SJSA1 (cell line): ENCODE results near the gene NPPB. TPM values are rescaled to one million over a fixed set of nuclear protein-coding genes. Genes with fewer than 3 reads are reported as not detected.

ENCODE experiments used
- DNase-seq, 2 experiments: peaks; one replicate each; pipeline ENCODE4 v3.0.0-alpha.2; 2015 to 2020; ENCODE audit warnings: low spot score in 2 of 2, low read depth in 1 of 2
- H3K27ac ChIP-seq: fragments of 250-450 bp; sonication (Bioruptor Pico); 2 replicates; pipeline ENCODE4 v1.5.1; 2020; ENCODE audit warnings: mild to moderate bottlenecking, moderate library complexity
- H3K27me3 ChIP-seq: fragments of 250-450 bp; sonication (Bioruptor Pico); replicated peaks from 2 replicates; pipeline ENCODE4 v1.5.1; 2020; ENCODE audit warnings: mild to moderate bottlenecking, moderate library complexity
- H3K36me3 ChIP-seq: fragments of 250-450 bp; sonication (Bioruptor Pico); 2 replicates; pipeline ENCODE4 v1.5.1; 2020; ENCODE audit warnings: mild to moderate bottlenecking
- H3K4me1 ChIP-seq: fragments of 250-450 bp; sonication (Bioruptor Pico); replicated peaks from 2 replicates; pipeline ENCODE4 v1.6.1; 2021; ENCODE audit warnings: mild to moderate bottlenecking
- H3K4me3 ChIP-seq: fragments of 250-450 bp; sonication (Bioruptor Pico); 2 replicates; pipeline ENCODE4 v1.5.1; 2020; ENCODE audit warnings: mild to moderate bottlenecking
- H3K9me3 ChIP-seq: fragments of 250-450 bp; sonication (Bioruptor Pico); replicated peaks from 2 replicates; pipeline ENCODE4 v1.5.1; 2020; ENCODE audit warnings: mild to moderate bottlenecking
- total RNA-seq: library from RNA; depleted of rRNA; stranded (reverse); fragments of >200 nt; shearing (Covaris generic); gene quantifications from 2 replicates; pipeline ENCODE4 v1.2.3, GENCODE V29; 2014

Gene NPPB
- total RNA-seq, 1 experiment from 2014 or later: 112 TPM

DNA sequence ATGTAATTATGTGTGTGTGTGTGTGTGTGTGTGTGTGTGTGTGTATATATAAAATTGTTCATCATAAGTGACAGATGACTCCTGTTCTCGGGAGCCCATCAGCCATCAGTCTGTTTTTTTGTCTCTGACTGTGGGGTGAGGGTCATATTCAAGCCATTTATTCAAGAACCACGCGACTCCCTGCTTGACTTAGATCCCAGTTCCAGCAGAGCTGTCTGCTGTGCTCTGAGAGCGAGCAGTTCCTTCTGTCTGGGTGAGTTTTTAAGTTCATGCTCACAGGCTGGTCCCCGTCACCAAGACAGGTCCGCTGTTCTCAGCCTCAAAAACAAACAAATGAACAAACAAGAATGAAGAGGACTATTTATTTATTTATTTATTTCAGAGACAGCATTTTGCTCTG is 18.3 kb upstream of the NPPB start:
- H3K27me3 ChIP-seq: no peaks in the 10 kb centered on the region
- H3K27ac ChIP-seq: no peak overlapping the region
- H3K36me3 ChIP-seq: no peaks in the 10 kb centered on the region
- DNase-seq: no peak
- H3K4me3 ChIP-seq: no peak overlapping the region
- no peaks in the 10 kb centered on the region; the same call in 1 of the 2 replicates for H3K4me1 ChIP-seq
- H3K9me3 ChIP-seq: no peaks in the 10 kb centered on the region

GRCh38 chr1:11875094-11875493 is 16.3 kb upstream of the NPPB start:
- no peaks in the 10 kb centered on the region for H3K27me3 ChIP-seq
- no peak for DNase-seq
- no peaks in the 10 kb centered on the region for H3K9me3 ChIP-seq
- no peaks in the 10 kb centered on the region; the same call in 1 of the 2 replicates for H3K4me1 ChIP-seq
- H3K4me3 ChIP-seq: no peak overlapping the region
- H3K27ac ChIP-seq: no peak overlapping the region
- no peaks in the 10 kb centered on the region for H3K36me3 ChIP-seq

- Histone ChIP-seq H3K9me3 (no peaks in the 10 kb centered on the region), H3K4me3 (no peak overlapping the region), H3K4me1 (no peaks in the 10 kb centered on the region), H3K27me3 (no peaks in the 10 kb centered on the region), H3K27ac (no peak overlapping the region), H3K36me3 (no peaks in the 10 kb centered on the region)
- no peak for DNase-seq
These were observed 15.9 kb upstream of the NPPB start for GRCh38 chr1:11874624-11875023.

DNA sequence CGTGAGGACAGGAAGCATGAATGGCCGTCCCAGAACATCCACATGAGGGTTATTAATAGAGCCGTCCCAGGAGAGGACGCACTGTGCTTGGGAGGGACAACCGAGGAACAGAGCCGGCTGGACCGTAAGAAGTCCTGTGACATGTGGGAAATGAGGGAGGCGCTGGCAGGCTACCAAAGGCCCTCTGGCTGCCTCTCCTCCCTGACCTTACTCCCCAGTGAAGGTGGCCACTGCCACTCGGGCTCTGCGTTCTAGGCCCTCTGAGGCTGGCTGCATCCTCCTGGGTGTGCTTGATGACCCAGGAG is 15.5 kb upstream of the NPPB start:
- Histone ChIP-seq H3K4me3 (no peak overlapping the region), H3K36me3 (no peaks in the 10 kb centered on the region), H3K27me3 (no peaks in the 10 kb centered on the region), H3K4me1 (no peaks in the 10 kb centered on the region), H3K27ac (no peak overlapping the region), H3K9me3 (no peaks in the 10 kb centered on the region)
- DNase-seq: no peak

DNA sequence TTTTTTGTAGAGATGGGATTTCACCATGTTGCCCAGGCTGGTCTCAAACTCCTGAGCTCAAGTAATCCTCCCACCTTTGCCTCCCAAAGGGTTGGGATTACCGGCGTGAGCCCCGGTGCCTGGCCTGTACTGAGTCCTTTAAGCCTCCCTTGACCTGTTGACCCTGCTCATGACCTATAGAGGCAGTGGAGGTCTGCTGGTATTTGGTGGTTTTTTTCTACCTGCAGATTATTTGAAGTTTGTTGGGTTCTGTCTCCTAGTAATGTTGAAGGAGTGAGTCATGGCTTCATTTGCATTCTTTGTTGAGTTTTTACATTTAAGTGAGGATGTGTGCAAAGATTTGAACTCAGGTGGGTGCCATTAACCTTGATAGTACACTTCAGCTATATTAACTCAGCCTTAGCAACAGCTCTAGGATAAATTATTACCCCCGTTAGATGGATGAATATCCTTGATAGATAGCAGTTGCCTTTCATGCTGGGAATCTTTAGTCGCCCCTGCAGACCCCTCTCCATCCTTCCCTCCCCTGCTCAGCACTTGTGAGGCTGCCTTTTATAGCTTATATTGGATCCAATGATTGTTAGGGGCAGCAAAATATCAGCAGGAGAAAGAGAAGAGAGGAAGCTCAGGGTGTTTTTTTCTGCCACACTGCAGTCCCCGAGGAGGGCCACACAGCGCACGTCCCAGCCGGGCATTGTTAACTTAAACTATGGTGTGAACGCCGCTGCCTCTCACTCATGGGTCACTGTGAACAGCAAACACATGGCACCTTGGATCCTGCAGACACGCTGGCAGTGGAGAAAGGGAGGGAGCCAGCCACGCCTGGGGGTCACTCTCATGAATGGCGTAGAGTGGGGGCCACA is 14.9 kb upstream of the NPPB start:
- no peak overlapping the region for H3K4me3 ChIP-seq
- no peaks in the 10 kb centered on the region for H3K36me3 ChIP-seq
- no peak for DNase-seq
- H3K9me3 ChIP-seq: no peaks in the 10 kb centered on the region
- H3K27me3 ChIP-seq: no peaks in the 10 kb centered on the region
- no peak overlapping the region for H3K27ac ChIP-seq
- H3K4me1 ChIP-seq: no peaks in the 10 kb centered on the region

GRCh38 chr1:11872545-11872944 is 13.8 kb upstream of the NPPB start:
- H3K9me3 ChIP-seq: no peaks in the 10 kb centered on the region
- H3K27me3 ChIP-seq: no peaks in the 10 kb centered on the region
- H3K27ac ChIP-seq: no peak overlapping the region
- H3K4me3 ChIP-seq: no peak overlapping the region
- 0 out of 2 replicates have a peak, but pooled peaks cover 3% of the 10 kb centered on the region for H3K4me1 ChIP-seq
- no peak for DNase-seq
- H3K36me3 ChIP-seq: no peaks in the 10 kb centered on the region

GRCh38 chr1:11869650-11870207 is 11.0 kb upstream of the NPPB start:
- H3K36me3 ChIP-seq: no peaks in the 10 kb centered on the region
- no peaks in the 10 kb centered on the region for H3K9me3 ChIP-seq
- no peaks in the 10 kb centered on the region for H3K27me3 ChIP-seq
- H3K4me1 ChIP-seq: 0 out of 2 replicates have a peak, but pooled peaks cover 3% of the 10 kb centered on the region
- H3K4me3 ChIP-seq: no peak overlapping the region
- no peak overlapping the region for H3K27ac ChIP-seq
- no peak for DNase-seq

DNA sequence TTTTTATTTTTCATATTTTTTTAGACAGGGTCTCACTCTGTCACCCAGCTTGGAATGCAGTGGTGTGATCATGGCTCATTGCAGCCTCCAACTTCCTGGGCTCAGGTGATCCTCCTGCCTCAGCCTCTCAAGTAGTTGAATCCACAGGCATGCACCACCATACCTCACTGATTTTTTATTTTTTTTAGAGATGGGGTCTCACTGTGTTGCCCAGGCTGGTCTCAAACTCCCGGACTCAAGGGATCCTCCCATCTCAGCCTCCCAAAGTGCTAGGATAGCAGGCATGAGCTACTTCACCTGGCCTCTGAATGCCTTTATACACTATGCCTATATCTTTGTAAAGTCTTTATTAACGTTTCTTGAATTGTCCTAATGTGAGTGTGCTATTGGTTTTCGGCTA is 10.4 kb upstream of the NPPB start:
- Histone ChIP-seq H3K4me1 (0 out of 2 replicates have a peak, but pooled peaks cover 3% of the 10 kb centered on the region), H3K9me3 (no peaks in the 10 kb centered on the region), H3K4me3 (no peak overlapping the region), H3K36me3 (no peaks in the 10 kb centered on the region), H3K27ac (no peak overlapping the region), H3K27me3 (no peaks in the 10 kb centered on the region)
- DNase-seq: no peak

- Histone ChIP-seq H3K4me3 (no peak overlapping the region), H3K9me3 (no peaks in the 10 kb centered on the region), H3K4me1 (peaks cover 3% of the 10 kb centered on the region; the same call in 1 of the 2 replicates), H3K27me3 (no peaks in the 10 kb centered on the region), H3K27ac (no peak overlapping the region), H3K36me3 (no peaks in the 10 kb centered on the region)
- DNase-seq: no peak
These were observed 9.7 kb upstream of the NPPB start for GRCh38 chr1:11868331-11868980.

- peak in 1 of 2 experiments; percentile 44 for DNase-seq
- no peaks in the 10 kb centered on the region for H3K27me3 ChIP-seq
- H3K4me3 ChIP-seq: no peak overlapping the region
- no peaks in the 10 kb centered on the region for H3K9me3 ChIP-seq
- no peak overlapping the region for H3K27ac ChIP-seq
- H3K4me1 ChIP-seq: peaks cover 44% of the 10 kb centered on the region
- H3K36me3 ChIP-seq: no peaks in the 10 kb centered on the region
These were observed 4.1 kb upstream of the NPPB start for GRCh38 chr1:11862890-11863289.

DNA sequence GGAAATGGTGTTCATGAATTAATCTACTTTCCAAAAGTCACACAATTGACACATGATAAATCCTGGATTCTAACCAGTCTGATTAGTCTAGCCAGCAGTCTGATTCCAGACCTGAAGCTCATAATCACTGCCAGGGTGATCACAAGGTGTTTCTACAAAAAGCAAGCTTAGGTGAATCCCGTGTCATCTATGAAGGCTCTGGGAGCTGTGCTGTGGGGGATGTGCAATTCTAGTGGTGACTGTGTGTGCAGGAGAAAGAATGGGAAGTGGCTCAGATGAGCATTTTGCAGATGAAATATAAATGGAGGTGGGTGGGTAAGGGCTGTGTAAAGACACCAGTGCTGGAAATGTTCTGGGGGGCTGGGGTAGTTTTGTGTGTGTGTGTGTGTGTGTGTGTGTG is 1.8 kb upstream of the NPPB start:
- Histone ChIP-seq H3K27ac (peak overlapping the region; percentile 94), H3K4me3 (no peak overlapping the region), H3K27me3 (no peaks in the 10 kb centered on the region), H3K4me1 (peaks cover 61% of the 10 kb centered on the region), H3K36me3 (no peaks in the 10 kb centered on the region), H3K9me3 (no peaks in the 10 kb centered on the region)
- DNase-seq: no peak

GRCh38 chr1:11860083-11860482 is 1.3 kb upstream of the NPPB start:
- H3K9me3 ChIP-seq: no peaks in the 10 kb centered on the region
- H3K27ac ChIP-seq: peak overlapping the region; percentile 94
- no peak overlapping the region for H3K4me3 ChIP-seq
- DNase-seq: peak in 1 of 2 experiments; percentile 48
- H3K4me1 ChIP-seq: peaks cover 61% of the 10 kb centered on the region
- no peaks in the 10 kb centered on the region for H3K36me3 ChIP-seq
- no peaks in the 10 kb centered on the region for H3K27me3 ChIP-seq

- Histone ChIP-seq H3K36me3 (no peaks in the 10 kb centered on the region), H3K9me3 (no peaks in the 10 kb centered on the region), H3K27me3 (no peaks in the 10 kb centered on the region), H3K4me1 (peaks cover 61% of the 10 kb centered on the region), H3K27ac (peak overlapping the region; percentile 94), H3K4me3 (peak overlapping the region; percentile 45)
- peak; percentile 84 to 88 for DNase-seq
These were observed 475 bp upstream of the NPPB start for GRCh38 chr1:11858968-11859871.
